Measurements from ENCODE around the gene KCNQ1. TPM values are rescaled to one million over a fixed set of nuclear protein-coding genes. Genes with fewer than 3 reads are reported as not detected.

KCNQ1 gene
- total and polyA plus RNA-seq, 9 of the 15 experiments (the other 6 are each of a cell fraction or from before 2014, with no cell fraction given), result 0.44 TPM; not detected in 8

DNA sequence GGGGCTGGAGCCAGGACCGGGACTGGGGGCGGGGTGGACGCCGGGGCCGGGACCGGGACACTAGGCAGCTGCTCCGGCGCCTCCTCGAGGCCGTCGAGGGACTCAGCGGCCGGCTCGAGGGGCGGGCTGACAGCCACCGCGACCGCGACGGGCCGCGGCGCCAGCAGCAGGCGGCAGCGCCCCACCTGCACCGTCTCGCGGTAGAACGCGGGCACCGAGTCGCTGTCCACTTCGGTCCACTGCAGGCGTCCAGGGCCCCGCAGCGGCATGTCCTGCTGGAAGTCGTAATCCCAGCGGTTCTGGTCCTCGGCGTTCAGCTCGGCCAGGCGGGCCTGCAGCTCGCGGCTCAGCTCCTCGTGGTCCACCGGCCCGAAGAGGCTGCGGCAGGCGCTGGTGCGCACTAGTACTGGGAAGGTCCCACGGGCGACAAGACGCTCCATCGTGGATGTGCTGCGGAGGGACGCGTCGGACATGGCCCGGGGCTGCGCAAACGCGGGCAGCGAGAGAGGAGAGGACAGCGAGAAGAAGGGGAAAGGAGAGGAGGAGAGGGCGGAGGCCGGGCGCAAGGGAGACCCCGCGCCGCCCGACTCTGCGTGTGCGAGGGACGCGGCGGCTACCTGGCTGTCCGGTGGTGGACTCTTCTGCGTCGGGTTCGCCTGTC lies 440.3 kb downstream of the KCNQ1 start (continued):
- TF ChIP-seq RBFOX2 (IDR thresholded peaks at IDR 0.05; ENCODE audit: low read depth, low read length), result no peak
- TF ChIP-seq, protein P1, sequence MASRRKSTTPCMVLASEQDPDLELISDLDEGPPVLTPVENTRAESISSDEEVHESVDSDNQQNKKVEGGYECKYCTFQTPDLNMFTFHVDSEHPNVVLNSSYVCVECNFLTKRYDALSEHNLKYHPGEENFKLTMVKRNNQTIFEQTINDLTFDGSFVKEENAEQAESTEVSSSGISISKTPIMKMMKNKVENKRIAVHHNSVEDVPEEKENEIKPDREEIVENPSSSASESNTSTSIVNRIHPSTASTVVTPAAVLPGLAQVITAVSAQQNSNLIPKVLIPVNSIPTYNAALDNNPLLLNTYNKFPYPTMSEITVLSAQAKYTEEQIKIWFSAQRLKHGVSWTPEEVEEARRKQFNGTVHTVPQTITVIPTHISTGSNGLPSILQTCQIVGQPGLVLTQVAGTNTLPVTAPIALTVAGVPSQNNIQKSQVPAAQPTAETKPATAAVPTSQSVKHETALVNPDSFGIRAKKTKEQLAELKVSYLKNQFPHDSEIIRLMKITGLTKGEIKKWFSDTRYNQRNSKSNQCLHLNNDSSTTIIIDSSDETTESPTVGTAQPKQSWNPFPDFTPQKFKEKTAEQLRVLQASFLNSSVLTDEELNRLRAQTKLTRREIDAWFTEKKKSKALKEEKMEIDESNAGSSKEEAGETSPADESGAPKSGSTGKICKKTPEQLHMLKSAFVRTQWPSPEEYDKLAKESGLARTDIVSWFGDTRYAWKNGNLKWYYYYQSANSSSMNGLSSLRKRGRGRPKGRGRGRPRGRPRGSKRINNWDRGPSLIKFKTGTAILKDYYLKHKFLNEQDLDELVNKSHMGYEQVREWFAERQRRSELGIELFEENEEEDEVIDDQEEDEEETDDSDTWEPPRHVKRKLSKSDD (conservative IDR thresholded peaks at IDR 0.05; ENCODE audit: low read length), result no peak
- no peak for TF ChIP-seq PYGO2 (tag; IDR thresholded peaks at IDR 0.05)
- no peak for TF ChIP-seq SIRT6 (IDR thresholded peaks at IDR 0.05; ENCODE audit: low read depth, low read length)
- no peak for TF ChIP-seq PTTG1 (tag; IDR thresholded peaks at IDR 0.05; ENCODE audit: low read depth)
- no peak for TF ChIP-seq DIDO1 (tag; IDR thresholded peaks at IDR 0.05; ENCODE audit: low read depth)
- peak; percentile 24; the same call in 1 of the 2 replicates for TF ChIP-seq ESRRA (IDR thresholded peaks at IDR 0.05; ENCODE audit: borderline replicate concordance, low read depth)
- TF ChIP-seq YBX1 (IDR thresholded peaks at IDR 0.05), result no peak
- no peak for TF ChIP-seq NR4A1 (CRISPR knock-in tag; IDR thresholded peaks at IDR 0.05)
- no peak for TF ChIP-seq NR4A1 (tag; IDR thresholded peaks at IDR 0.05)
- no peak for TF ChIP-seq CHCHD3 (CRISPR knock-in tag; IDR thresholded peaks at IDR 0.05)
- TF ChIP-seq, protein P2, sequence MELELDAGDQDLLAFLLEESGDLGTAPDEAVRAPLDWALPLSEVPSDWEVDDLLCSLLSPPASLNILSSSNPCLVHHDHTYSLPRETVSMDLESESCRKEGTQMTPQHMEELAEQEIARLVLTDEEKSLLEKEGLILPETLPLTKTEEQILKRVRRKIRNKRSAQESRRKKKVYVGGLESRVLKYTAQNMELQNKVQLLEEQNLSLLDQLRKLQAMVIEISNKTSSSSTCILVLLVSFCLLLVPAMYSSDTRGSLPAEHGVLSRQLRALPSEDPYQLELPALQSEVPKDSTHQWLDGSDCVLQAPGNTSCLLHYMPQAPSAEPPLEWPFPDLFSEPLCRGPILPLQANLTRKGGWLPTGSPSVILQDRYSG (tag; conservative IDR thresholded peaks at IDR 0.05; ENCODE audit: low read depth), result no peak
- TF ChIP-seq NUFIP1 (IDR thresholded peaks at IDR 0.05; ENCODE audit: partially characterized antibody), result no peak
- no peak for TF ChIP-seq MAFG (tag; conservative IDR thresholded peaks at IDR 0.05)
- no peak for TF ChIP-seq POLR2A (conservative IDR thresholded peaks at IDR 0.05)
- TF ChIP-seq, protein P3, sequence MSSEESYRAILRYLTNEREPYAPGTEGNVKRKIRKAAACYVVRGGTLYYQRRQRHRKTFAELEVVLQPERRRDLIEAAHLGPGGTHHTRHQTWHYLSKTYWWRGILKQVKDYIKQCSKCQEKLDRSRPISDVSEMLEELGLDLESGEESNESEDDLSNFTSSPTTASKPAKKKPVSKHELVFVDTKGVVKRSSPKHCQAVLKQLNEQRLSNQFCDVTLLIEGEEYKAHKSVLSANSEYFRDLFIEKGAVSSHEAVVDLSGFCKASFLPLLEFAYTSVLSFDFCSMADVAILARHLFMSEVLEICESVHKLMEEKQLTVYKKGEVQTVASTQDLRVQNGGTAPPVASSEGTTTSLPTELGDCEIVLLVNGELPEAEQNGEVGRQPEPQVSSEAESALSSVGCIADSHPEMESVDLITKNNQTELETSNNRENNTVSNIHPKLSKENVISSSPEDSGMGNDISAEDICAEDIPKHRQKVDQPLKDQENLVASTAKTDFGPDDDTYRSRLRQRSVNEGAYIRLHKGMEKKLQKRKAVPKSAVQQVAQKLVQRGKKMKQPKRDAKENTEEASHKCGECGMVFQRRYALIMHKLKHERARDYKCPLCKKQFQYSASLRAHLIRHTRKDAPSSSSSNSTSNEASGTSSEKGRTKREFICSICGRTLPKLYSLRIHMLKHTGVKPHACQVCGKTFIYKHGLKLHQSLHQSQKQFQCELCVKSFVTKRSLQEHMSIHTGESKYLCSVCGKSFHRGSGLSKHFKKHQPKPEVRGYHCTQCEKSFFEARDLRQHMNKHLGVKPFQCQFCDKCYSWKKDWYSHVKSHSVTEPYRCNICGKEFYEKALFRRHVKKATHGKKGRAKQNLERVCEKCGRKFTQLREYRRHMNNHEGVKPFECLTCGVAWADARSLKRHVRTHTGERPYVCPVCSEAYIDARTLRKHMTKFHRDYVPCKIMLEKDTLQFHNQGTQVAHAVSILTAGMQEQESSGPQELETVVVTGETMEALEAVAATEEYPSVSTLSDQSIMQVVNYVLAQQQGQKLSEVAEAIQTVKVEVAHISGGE (CRISPR knock-in tag; IDR thresholded peaks at IDR 0.05), result peak in 1 of 3 experiments; percentile 25; a peak in 1 of 6 replicates
- TF ChIP-seq SREBF2 (CRISPR knock-in tag; IDR thresholded peaks at IDR 0.05), result no peak
- TF ChIP-seq FOXA3 (CRISPR knock-in tag; conservative IDR thresholded peaks at IDR 0.05 in 1 of 2, IDR thresholded peaks at IDR 0.05 in 1 of 2), result peak in 1 of 2 experiments; percentile 77; a peak in 1 of 4 replicates
- no peak for TF ChIP-seq SRSF3 (IDR thresholded peaks at IDR 0.05; ENCODE audit: insufficient read depth, low read length)
- TF ChIP-seq NFYB (IDR thresholded peaks at IDR 0.05; ENCODE audit: extremely low read depth, insufficient read length), result no peak
